ENCODE measurements around the gene APCDD1L. TPM values are rescaled to one million over a fixed set of nuclear protein-coding genes. Genes with fewer than 3 reads are reported as not detected.

The APCDD1L gene
- not detected for total RNA-seq

GRCh38 chr20:58515233-58516212 lies at the start of gene APCDD1L:
TSS of gene APCDD1L (minus strand) at chr20:58515399. CDS start at chr20:58514707, 692 bp downstream.
- no peak for DNase-seq
- peaks cover 38% of the 10 kb centered on the region for H3K27me3 Mint-ChIP-seq
- CTCF ChIA-PET, result no interaction called here
- POLR2A ChIA-PET, result no interaction called here
- H3K36me3 Mint-ChIP-seq (ENCODE audit: low read depth), result no peaks in the 10 kb centered on the region
- H3K4me1 Mint-ChIP-seq, result no peaks in the 10 kb centered on the region
- no peak within 1 kb of the TSS for H3K4me3 Mint-ChIP-seq
- no peak within 1 kb of the TSS for H3K27ac Mint-ChIP-seq
- H3K9me3 Mint-ChIP-seq, result no peaks in the 10 kb centered on the region

DNA sequence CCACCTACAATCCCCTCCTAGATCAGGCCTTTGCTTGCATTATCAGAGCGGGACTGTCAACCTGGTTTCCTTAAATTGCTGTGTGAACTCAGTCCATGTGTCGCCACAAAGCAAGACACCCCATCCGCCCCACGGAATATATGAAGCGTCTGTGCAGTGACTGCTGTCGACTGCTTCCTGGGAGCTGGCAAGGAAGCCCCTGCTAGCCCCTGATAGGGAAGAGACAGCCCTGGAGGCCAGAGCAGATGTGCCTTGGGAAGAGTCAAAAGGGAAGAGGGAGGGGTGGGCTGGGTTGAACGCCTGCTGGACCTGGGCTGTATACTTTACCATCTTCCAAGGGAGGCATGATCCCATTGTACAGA lies 44.1 kb upstream of the APCDD1L start:
- no peaks in the 10 kb centered on the region for H3K36me3 Mint-ChIP-seq (ENCODE audit: low read depth)
- no peak for DNase-seq
- H3K27me3 Mint-ChIP-seq, result peaks cover 14% of the 10 kb centered on the region
- no peak overlapping the region for H3K27ac Mint-ChIP-seq
- H3K4me1 Mint-ChIP-seq, result no peaks in the 10 kb centered on the region
- no peaks in the 10 kb centered on the region for H3K9me3 Mint-ChIP-seq
- CTCF ChIA-PET, result no interaction called here
- POLR2A ChIA-PET, result no interaction called here
- H3K4me3 Mint-ChIP-seq, result no peak overlapping the region

DNA sequence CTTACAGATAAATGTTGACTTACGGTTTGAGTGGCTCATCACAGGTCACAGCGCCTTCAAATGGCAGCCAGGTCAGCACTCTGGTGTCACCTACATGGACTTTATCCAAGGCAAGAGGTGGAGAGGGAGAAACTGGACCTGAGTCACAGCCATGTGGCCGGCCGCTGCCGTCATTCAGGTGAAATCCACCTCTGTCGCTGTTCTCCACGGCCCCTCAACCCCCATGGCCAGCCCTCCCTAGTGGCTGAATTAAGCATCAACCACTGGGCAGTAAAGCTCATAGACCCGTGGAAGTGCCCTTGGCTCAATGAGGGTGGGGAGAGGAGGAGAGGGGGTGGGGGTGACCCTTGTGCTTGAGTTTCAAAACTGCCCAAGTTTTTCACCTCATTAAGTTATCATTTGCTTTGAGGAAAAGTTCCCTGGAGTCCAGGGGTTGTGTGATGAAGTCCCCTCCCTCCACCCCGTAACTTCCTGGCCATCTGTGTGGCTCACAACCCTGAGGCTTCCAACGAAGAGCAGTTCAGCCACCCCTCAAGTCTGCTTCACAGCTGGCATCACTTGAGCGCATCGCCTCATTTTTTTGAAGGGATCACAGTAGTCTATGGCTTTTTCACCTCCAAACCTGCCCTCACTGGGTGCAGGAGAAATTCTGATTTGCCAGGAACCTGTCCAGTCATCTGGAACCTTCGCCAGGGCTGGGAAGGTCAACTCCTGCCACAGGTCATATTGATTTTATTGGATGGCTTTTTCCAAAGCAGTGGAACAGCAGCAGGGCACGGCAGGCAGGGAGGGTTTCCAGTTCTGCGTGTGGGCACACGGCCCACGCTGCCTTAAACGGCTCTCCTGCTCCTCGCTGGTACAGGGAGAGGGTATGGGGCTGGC lies 43.5 kb upstream of the APCDD1L start:
- DNase-seq, result no peak
- no peaks in the 10 kb centered on the region for H3K36me3 Mint-ChIP-seq (ENCODE audit: low read depth)
- H3K27ac Mint-ChIP-seq, result no peak overlapping the region
- H3K4me3 Mint-ChIP-seq, result no peak overlapping the region
- ChIA-PET CTCF (no interaction called here), POLR2A (no interaction called here)
- peaks cover 14% of the 10 kb centered on the region for H3K27me3 Mint-ChIP-seq
- H3K9me3 Mint-ChIP-seq, result no peaks in the 10 kb centered on the region
- no peaks in the 10 kb centered on the region for H3K4me1 Mint-ChIP-seq

DNA sequence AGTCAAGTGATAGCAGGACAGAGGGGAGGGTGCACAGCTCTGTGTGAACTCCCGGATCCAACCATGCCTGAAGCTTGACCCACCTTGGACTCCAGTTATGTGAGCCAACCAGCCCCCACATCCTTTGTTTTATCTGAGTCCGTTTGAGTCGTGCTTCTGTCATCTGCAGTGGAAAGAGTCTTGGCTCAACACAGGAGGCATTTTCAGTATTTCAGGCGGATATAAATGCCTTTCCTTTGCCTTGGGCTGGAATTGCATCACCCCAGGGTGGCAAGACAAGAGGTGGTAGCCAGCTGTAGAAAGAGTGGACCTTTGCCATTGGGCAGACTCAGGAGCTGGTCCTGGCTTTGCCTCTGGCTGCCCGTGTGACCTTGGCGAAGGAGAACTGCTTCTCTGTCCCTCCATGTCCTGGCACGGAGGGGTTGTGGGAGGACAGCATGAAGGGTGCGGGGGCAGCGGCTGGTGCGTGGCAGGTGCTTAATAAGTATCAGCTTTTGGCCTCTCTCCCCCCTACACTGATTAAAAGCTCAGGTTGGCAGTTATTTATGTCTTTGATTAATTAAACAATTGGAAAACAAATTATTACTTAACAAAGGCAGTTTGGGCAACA lies 42.6 kb upstream of the APCDD1L start:
- POLR2A ChIA-PET, result no interaction called here
- DNase-seq, result no peak
- H3K4me3 Mint-ChIP-seq, result no peak overlapping the region
- H3K27me3 Mint-ChIP-seq, result peaks cover 14% of the 10 kb centered on the region
- no peaks in the 10 kb centered on the region for H3K36me3 Mint-ChIP-seq (ENCODE audit: low read depth)
- CTCF ChIA-PET, result no interaction called here
- no peaks in the 10 kb centered on the region for H3K9me3 Mint-ChIP-seq
- H3K27ac Mint-ChIP-seq, result no peak overlapping the region
- H3K4me1 Mint-ChIP-seq, result no peaks in the 10 kb centered on the region

- Mint-ChIP-seq H3K36me3 (ENCODE audit: low read depth) (no peaks in the 10 kb centered on the region), H3K27ac (no peak overlapping the region), H3K4me3 (no peak overlapping the region), H3K4me1 (no peaks in the 10 kb centered on the region), H3K9me3 (no peaks in the 10 kb centered on the region), H3K27me3 (peaks cover 12% of the 10 kb centered on the region)
- POLR2A ChIA-PET, result no interaction called here
- CTCF ChIA-PET, result no interaction called here
- no peak for DNase-seq
Measured at GRCh38 chr20:58556961-58557360, 41.8 kb upstream of the APCDD1L start.

DNA sequence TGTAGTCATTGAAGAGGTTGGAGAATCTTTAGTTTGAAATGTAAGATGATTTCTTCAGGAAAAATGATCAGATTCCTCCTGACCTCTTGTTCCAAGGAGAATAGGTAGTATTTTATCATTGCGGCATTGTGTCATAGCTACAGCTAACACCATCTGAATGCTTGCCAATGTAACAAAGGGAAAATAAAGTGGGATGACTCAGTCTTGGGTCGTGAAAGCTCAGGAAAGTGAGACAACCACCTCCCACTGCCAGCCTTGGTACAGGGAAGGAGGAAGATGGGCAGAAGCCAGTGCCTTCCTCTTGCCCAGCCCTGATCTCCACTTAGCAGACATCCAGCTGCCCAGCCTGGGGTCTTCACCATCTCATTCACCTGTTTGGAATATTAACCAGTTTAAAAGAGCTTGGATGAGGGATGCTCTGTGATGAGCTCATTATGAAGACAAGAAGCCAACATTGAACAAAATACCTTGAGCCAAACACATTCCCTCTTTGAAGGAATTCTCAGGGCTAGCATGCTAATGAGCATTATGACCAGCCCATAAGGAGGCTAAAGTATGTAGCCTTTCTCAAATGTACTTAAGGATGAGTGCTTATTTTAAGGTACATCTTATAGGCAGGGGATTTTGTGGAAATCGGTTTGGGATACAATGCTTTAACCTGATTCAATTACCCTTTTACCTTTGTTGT lies 40.0 kb upstream of the APCDD1L start:
- ChIA-PET CTCF (no interaction called here), POLR2A (no interaction called here)
- H3K4me3 Mint-ChIP-seq, result no peak overlapping the region
- H3K27ac Mint-ChIP-seq, result no peak overlapping the region
- no peak for DNase-seq
- no peaks in the 10 kb centered on the region for H3K36me3 Mint-ChIP-seq (ENCODE audit: low read depth)
- no peaks in the 10 kb centered on the region for H3K9me3 Mint-ChIP-seq
- H3K27me3 Mint-ChIP-seq, result peaks cover 7% of the 10 kb centered on the region
- no peaks in the 10 kb centered on the region for H3K4me1 Mint-ChIP-seq

DNA sequence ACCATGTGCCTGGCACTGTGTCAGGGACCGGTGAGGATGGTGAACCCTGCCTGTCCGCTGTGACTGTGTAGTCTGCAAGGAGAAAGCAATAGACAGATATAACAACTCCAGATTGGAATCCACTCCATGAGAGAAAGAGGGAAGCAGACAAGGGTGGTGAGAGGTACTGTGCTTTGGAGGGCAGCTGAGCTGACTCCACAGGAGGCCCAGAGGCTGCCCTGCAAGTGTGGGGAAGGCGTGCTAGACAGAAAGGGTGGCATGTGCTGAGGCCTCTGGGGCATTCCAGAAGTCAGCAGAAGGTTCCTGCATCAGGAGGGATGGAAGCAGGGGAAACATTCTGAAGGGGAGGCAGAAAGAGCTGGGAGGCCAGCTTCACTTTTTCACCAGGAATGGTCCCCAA lies 39.3 kb upstream of the APCDD1L start:
- no peaks in the 10 kb centered on the region for H3K9me3 Mint-ChIP-seq
- DNase-seq, result no peak
- ChIA-PET CTCF (no interaction called here), POLR2A (no interaction called here)
- H3K36me3 Mint-ChIP-seq (ENCODE audit: low read depth), result no peaks in the 10 kb centered on the region
- H3K4me1 Mint-ChIP-seq, result no peaks in the 10 kb centered on the region
- H3K27me3 Mint-ChIP-seq, result peaks cover 7% of the 10 kb centered on the region
- no peak overlapping the region for H3K4me3 Mint-ChIP-seq
- no peak overlapping the region for H3K27ac Mint-ChIP-seq

DNA sequence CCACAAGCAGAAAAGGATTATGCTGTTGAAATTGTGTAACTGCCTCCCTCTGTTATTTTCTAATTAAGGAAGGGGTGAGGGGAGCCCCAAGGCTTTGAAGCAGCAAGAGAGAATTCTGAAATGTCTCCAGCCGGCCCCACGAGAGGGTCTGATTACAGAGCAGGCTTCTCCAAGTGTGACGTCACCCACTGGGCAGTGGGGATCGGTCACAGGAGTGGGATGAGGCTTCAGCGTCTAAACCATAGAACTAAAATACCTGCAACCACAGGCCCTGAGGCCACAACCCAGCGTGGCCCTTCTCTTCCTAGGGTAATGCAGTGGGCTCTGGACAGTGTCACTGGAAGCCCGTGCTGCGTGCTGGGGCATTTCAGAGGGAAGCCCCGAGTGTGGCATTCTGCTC lies 38.6 kb upstream of the APCDD1L start:
- ChIA-PET POLR2A (no interaction called here), CTCF (no interaction called here)
- Mint-ChIP-seq H3K4me3 (no peak overlapping the region), H3K36me3 (ENCODE audit: low read depth) (no peaks in the 10 kb centered on the region), H3K4me1 (no peaks in the 10 kb centered on the region), H3K27me3 (peaks cover 7% of the 10 kb centered on the region), H3K9me3 (no peaks in the 10 kb centered on the region), H3K27ac (no peak overlapping the region)
- DNase-seq, result no peak

GRCh38 chr20:58553166-58553696 lies 38.0 kb upstream of the APCDD1L start:
- no peak overlapping the region for H3K4me3 Mint-ChIP-seq
- ChIA-PET POLR2A (no interaction called here), CTCF (no interaction called here)
- no peaks in the 10 kb centered on the region for H3K36me3 Mint-ChIP-seq (ENCODE audit: low read depth)
- peaks cover 7% of the 10 kb centered on the region for H3K27me3 Mint-ChIP-seq
- H3K4me1 Mint-ChIP-seq, result no peaks in the 10 kb centered on the region
- H3K27ac Mint-ChIP-seq, result no peak overlapping the region
- no peak for DNase-seq
- no peaks in the 10 kb centered on the region for H3K9me3 Mint-ChIP-seq

DNA sequence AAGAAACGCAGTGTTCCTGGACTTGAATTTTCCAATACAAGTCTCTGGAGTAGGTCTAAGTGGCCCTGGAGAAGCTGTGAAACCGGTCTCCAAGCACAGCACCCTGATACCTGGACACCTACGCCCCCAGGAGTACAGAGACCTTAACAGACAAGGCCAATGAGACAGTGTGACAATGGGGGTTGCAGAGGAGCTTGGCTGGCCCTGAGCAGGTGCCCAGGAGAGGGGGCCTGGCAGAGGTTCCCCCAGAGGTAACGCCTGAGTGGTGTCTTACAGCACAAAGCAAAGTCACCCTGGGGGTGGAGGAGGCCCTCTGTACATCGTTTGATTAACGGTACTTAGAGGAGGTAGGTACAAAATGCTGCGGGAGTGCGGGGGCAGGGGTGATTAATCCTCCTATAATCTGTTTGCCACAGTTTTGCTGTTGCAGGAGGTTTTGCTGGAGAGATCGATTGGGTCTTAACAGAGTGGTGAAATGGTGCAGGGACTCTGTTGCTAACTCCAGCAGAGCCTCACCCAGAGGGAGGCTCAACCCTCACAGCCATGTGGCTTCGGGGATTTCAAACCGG lies 37.3 kb upstream of the APCDD1L start:
- POLR2A ChIA-PET, result no interaction called here
- Mint-ChIP-seq H3K4me3 (no peak overlapping the region), H3K27me3 (peaks cover 12% of the 10 kb centered on the region), H3K4me1 (no peaks in the 10 kb centered on the region), H3K36me3 (ENCODE audit: low read depth) (no peaks in the 10 kb centered on the region), H3K9me3 (no peaks in the 10 kb centered on the region), H3K27ac (no peak overlapping the region)
- no peak for DNase-seq
- CTCF ChIA-PET, result interaction anchor here (0.6 kb wide), 1 partner anchor 10 kb away, joined by 6 read pairs; no protein-coding TSS in a partner anchor

GRCh38 chr20:58551631-58552030 lies 36.4 kb upstream of the APCDD1L start:
- POLR2A ChIA-PET, result no interaction called here
- no peak overlapping the region for H3K27ac Mint-ChIP-seq
- H3K9me3 Mint-ChIP-seq, result no peaks in the 10 kb centered on the region
- no peaks in the 10 kb centered on the region for H3K4me1 Mint-ChIP-seq
- peaks cover 9% of the 10 kb centered on the region for H3K27me3 Mint-ChIP-seq
- CTCF ChIA-PET, result interaction anchor here (0.6 kb wide), 1 partner anchor 11 kb away, joined by 6 read pairs; no protein-coding TSS in a partner anchor
- DNase-seq, result no peak
- H3K4me3 Mint-ChIP-seq, result no peak overlapping the region
- no peaks in the 10 kb centered on the region for H3K36me3 Mint-ChIP-seq (ENCODE audit: low read depth)

- ChIA-PET CTCF (no interaction called here), POLR2A (no interaction called here)
- Mint-ChIP-seq H3K27ac (no peak overlapping the region), H3K4me3 (no peak overlapping the region), H3K36me3 (ENCODE audit: low read depth) (no peaks in the 10 kb centered on the region), H3K4me1 (no peaks in the 10 kb centered on the region), H3K9me3 (no peaks in the 10 kb centered on the region), H3K27me3 (peaks cover 9% of the 10 kb centered on the region)
- no peak for DNase-seq
Measured at GRCh38 chr20:58550275-58551059, 35.3 kb upstream of the APCDD1L start.
